Kidney glomerular epithelial cell (primary cell): ENCODE measurements around the gene RNU6-1.

ENCODE experiments used
- DNase-seq: peaks from one replicate; lab custom pipeline; 2025; lab: John Stamatoyannopoulos, UW

RNU6-1 gene

GRCh38 chr15:67839929-67840748, at the start of gene RNU6-1:
RNU6-1 (minus strand) TSS chr15:67840045.
- peak; percentile 89 for DNase-seq

DNA sequence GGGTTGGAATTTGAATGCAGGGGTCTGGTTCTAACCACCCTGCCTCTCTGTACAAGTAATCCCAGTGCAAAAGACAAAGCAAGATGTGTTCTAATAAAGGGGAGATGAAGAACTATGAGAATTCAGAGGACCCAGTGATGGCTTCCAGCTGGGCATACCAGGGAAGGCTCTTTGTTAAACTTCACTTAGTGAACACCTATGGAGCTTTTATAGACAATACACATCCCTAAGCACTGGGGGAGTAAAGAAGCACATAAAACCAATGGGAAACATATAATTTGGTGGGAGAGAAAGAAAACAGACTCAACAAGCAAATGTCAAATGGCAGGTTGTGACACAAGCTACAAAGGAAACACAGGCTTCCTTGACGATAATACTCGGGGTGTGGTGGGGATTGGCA, 47.9 kb upstream of the RNU6-1 start:
- no peak for DNase-seq

- no peak for DNase-seq
Measured at GRCh38 chr15:67885861-67886260, 46.0 kb upstream of the RNU6-1 start.

GRCh38 chr15:67885175-67885523, 45.3 kb upstream of the RNU6-1 start:
- no peak for DNase-seq

- DNase-seq, result peak; percentile 24
Measured at GRCh38 chr15:67884514-67885174, 44.8 kb upstream of the RNU6-1 start.

DNA sequence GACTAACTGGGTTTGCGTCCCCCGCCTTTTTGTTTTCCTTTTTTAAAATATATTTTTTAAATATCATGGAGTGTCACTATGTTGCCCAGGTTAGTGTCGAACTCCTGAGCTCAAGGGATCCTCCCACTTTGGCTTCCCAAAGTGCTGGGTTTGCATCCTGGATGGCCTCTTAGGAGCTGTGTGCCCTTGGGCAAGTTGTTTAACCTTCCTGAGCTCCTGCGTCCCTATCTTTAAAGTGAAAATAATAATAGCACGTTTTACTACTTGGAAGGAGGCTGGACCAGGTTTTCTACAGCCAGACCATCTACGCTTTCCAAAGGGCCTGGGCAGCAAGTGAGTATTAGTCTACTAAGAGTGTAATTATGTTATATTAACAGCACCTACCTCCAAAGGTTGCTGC, 44.2 kb upstream of the RNU6-1 start:
- DNase-seq, result no peak

- no peak for DNase-seq
Measured at GRCh38 chr15:67883234-67883773, 43.5 kb upstream of the RNU6-1 start.

DNA sequence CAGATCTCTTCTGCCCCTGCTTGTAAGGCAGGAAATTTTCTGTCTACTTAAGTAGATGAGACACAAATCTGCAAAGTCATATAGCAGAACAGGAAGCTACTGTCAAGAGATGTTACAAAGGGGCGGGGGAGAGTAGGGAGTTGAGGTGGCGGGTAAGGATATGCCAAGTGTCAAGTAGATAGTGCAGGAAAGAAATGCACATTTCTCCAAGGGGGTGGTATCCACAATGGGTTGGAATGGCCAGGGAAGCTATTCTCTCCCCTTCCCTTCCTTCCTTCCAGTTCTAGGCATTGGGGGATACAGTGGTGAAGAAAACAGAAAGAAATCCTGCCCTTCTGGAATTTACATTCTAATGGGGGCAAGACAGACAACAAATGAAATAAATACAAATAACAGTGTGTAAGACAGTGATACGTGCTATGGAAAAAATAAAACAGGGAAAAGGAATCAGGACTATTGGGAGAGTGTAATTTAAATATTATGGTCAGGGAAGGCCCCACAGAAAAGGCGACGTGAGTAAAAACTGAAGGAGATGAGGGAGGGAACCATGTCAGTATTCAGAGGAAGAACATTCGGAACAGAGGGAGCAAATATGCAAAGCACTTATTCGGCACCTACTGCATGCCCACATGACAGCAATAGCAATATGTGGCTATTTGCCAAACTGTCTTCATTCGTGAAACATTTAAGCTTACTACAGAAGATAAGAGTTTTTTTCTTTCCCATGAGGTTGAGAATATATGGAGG, 42.8 kb upstream of the RNU6-1 start:
- no peak for DNase-seq

- no peak for DNase-seq
Measured at GRCh38 chr15:67880651-67881182, 40.9 kb upstream of the RNU6-1 start.

GRCh38 chr15:67879440-67880129, 39.7 kb upstream of the RNU6-1 start:
- no peak for DNase-seq

- no peak for DNase-seq
Measured at GRCh38 chr15:67878712-67879206, 38.9 kb upstream of the RNU6-1 start.

GRCh38 chr15:67873777-67874176, 33.9 kb upstream of the RNU6-1 start:
- DNase-seq, result no peak

DNA sequence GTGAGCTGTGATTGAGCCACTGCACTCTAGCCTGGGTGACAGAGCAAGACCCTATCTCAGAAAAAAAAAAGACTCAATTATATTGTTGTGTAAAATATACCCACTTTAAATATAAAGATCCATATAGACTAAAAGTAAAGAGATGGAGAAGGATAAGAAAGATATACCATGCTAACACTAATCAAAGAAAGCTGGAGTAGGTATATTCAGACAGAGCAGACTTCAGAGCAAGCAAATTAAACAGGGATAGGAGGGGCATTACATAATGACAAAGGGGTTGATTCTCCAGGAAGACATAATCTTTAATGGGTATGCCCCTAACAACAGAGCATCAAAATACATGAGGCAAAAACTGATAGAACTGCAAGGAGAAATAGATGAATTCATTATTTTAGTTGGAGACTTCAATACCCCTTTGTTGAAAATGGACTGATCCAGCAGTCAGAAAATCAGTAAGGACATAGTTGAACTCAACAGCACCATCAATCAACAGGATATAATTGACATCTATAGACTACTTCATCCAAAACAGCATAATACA, 31.1 kb upstream of the RNU6-1 start:
- no peak for DNase-seq

GRCh38 chr15:67869701-67870100, 29.9 kb upstream of the RNU6-1 start:
- no peak for DNase-seq

DNA sequence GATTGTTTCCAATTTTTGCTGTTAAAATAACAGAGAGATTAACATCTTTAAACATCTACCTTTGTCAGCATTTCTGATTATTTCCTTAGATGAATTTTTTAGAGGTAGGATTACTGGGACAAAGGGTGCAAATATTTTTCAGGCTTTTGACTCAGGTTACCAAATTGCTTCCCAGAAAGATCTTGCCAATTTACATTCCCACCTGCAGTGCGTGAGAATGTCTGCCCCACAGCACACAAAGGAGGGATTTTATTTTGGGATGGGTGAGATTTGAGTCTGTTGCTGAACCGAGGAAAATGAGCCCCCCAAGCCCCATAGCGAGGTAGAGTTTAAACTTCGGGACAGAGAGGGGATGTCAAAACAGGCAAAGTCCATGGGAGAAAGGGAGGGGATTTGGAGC, 25.9 kb upstream of the RNU6-1 start:
- DNase-seq, result no peak

DNA sequence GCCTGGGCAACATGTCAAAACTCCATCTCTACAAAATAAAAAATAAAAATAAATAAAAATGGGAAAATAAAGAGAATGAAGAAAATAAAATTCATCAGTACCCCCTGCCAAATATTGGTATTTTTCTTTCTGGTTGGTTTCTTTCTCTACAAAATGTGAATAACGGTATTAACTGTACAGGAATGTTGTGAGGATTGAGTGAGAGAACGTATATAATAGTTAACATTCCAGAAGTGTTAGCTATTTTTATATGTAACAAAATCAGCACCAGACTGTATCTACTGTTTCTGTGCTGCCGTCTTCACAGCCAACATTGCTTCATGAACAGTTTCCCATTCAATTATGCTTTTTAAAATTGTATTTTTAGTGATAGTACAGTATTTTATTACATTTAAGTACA, 25.5 kb upstream of the RNU6-1 start:
- DNase-seq, result no peak

DNA sequence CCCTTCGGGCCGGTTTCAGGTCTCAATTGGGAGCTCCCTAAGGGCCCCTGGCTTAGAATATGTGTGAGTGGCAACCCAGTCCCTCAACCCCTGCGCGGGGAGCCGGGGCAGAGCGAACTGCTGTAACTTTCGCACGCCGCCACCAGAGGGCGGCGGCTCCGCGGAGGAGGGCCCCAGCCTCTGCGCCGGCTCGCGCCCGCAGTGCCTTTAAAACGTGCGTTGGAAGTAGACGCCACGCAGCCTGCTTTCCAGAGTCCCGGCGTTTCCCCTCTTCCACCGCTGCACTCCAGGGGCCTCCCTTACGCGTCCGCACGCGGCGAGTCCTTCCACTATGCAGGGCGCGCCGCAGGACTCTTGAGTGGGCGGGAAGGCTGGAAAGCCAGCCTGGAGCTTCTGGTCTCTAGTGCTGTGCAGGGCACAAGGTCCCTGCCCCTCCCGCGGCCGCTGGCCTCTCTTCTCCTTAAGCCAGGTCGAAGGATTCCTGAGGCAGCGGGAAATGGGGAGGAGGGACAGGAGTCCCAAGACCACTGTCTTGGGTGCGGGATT, 23.7 kb upstream of the RNU6-1 start:
- peak; percentile 52 for DNase-seq

- DNase-seq, result no peak
Measured at GRCh38 chr15:67862750-67863441, 23.1 kb upstream of the RNU6-1 start.

DNA sequence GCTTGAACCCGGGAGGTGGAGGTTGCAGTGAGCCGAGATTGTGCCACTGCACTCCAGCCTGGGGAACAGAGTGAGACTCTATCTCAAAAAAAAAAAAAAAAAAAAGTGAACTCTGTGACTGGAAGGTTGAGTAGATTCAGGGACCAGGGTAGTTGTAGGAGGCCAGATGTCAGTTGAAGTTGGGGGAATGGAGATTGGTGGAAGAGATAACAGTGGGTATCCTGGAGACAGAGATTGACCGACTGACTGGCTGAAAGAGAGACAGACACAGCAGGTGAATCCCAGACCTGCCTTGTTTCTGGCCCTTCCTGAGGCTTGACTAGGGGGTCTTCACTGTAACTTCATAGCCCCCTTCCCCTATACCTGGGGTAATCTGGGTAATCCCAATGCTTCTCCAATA, 22.1 kb upstream of the RNU6-1 start:
- no peak for DNase-seq

DNA sequence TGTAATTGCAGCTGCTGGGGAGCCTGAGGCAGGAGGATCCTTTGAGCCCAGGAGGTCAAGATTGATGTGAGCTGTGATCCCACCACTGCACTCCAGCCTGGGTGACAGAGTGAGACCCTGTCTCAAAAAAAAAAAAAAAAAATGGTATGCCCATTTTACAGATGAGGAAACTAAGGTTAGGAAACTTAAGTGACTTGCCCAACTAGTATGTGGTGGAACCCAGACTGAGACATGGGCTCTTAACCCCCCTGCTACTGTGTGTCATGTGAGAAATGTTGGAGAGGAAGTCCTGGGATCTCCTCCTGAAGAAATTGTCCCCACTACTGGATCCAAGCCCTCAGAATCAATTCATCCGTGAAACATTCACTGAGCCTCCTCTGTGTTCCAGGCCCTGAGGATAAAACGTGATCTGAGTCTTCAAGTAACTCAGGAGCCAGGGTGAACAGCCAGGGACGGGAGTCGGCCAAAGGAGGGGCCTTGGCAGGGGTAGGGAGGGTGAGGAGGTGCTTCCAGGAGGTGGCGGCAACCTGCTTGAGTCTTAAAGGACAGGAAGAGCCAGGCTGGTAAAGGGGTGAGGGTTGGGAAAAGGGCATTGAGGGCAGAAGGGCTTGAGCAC, 19.6 kb upstream of the RNU6-1 start:
- no peak for DNase-seq
